GM21529 (cell line): ENCODE results near the gene AFF2.

Experiments used
- ATAC-seq: cut with Tn5 transposase; IDR thresholded peaks from one replicate; pipeline ENCODE4 v1.9.1; 2021; ENCODE audit not compliant: unreplicated experiment

The AFF2 gene

DNA sequence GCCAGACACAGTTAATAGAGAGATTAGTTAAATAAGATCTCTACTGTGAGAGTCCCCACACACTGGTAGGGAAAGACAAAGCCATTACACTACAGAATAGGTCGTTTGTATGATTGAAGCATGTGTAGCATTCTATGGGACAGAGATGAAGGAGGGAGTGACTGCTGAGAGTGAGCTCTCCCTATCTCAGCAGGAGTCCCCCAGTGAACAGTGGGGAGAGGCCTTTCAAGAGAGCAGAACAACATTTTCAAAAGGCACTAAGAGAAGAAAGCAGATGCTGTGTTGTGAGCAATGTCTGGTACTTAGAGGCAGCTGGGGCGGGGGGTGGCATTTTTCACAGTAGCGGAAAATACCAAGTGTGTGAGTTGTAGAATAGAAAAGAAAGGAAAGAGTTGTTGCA is 413.6 kb downstream of the AFF2 start:
- no peak for ATAC-seq

DNA sequence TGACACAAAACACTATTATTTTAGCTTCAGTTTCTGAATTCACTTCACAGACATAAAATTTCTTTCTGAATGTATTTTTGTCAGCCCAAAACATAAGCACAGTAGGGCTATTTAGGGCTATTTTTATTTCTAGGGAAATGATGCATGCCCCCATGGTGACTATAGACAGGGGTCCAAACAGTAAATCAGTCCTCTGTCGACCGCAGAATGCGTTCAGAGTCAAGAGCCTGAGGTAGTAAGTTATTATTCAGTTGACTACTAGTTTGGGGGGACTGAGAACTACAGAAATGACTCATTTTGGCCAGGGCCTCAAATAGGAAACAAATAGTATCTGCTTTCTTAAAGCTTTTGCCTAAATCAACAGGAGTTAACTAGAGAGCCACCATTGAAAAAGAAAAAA is 414.4 kb downstream of the AFF2 start:
- ATAC-seq: peak; percentile 74

DNA sequence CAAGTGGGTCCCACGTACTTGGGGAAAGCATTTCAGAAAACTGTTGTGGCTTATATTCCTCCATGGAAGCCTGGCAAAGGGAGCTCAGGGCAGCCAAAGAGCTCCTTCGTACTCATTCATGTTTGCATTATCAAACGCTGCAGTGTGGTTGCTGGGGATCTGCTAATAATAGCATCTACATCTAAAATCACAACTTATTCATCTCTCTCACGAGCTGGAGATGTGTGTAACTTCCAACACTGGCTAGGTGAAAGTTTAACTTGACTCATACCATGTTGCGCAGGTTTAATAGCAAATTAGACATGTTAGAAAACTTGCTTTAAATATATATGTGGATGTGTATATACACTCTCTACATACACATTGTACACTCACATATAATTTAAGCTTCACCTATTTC is 415.1 kb downstream of the AFF2 start:
- ATAC-seq: peak; percentile 35

DNA sequence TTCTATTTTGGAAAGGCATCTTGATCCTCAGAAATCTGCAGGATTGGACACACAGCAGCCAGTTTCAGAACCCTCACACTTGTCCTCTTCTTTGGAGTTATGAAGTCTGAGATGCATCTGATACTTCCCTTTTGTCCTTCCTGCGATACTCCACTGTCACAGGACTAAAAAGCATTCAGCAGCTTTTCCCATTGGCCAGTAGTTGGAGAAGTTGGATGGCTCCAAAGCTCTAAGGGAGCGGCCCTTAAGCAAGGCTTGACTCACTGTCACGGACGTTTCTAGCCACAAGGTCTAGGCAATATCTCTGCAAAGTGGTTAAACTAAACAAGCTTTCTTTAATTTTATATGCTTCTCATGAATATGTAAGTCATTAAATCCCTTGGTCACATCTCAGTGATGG is 417.0 kb downstream of the AFF2 start:
- ATAC-seq: no peak

DNA sequence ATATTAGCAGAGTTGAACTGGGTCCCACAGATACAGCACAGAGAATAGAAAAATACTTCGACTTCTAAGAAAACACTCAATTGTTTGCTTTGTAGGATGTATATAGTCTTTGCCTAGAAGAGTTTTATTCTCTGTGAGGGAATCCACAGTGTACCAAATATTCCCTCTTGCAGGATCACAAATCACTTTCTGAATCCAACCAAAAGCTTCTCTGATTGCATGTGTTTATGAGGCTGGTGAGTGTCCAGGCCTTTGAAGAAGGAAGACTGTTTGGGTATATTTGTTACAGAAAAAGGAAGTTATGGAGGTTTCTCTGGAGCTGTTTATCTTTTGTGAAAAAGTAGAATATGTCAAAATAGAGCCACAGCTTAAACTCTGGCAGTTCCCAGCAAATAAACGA is 423.2 kb downstream of the AFF2 start:
- no peak for ATAC-seq

DNA sequence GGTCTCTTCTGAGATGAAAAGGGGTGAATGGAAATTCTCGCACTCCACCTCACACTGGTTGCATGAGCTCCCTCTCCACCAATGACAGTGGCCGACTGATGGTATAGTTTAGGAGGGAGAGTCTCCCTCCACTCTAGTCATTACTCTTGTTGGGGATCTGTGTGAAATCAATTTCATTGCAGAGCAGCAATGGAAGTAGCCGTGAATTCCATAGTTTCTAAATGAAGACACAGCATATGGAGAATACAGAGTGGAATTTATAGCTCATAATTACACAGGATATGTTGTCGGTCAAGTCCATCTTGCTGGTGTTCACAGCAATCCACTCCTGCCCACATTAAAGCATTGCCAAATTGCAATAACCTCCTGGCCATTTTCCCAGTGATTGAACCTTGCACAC is 426.0 kb downstream of the AFF2 start:
- ATAC-seq: no peak

DNA sequence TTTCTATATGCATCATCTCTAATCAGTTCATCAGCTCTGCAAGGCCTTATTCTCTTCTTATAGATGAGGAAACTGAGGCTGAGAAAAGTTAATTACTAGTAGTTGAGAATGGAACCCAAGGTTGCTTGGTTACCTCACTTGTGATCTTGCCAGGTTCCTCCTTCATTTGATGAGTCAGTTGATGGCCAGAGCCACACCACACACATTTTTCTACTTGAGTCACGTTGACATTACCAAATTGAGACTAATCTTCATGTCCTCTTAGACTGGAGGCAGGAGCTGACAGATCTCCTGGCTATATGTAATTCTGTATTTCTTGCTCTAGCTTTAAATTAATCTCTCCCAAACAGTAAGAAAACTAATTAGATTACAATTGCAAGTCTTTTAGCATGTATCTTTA is 428.4 kb downstream of the AFF2 start:
- no peak for ATAC-seq

DNA sequence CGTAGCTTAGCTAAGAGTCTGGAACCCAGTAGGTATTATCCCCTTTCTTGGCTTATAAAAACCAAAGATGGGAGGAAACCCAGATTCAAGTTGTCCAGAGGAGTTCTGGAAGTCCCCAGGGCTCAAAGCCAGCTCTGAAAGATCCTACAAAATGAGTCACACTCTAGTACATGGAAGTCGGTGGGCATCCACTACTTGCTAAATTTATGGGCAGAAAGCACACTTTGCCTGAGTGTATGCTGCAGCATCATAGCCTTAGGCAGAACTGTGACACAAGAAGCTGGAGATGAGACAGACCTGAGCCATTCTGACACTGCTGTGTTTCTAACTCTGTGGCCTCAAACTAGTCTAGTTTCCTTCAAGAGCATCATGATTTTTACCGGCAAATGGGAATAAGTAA is 429.3 kb downstream of the AFF2 start:
- no peak for ATAC-seq

DNA sequence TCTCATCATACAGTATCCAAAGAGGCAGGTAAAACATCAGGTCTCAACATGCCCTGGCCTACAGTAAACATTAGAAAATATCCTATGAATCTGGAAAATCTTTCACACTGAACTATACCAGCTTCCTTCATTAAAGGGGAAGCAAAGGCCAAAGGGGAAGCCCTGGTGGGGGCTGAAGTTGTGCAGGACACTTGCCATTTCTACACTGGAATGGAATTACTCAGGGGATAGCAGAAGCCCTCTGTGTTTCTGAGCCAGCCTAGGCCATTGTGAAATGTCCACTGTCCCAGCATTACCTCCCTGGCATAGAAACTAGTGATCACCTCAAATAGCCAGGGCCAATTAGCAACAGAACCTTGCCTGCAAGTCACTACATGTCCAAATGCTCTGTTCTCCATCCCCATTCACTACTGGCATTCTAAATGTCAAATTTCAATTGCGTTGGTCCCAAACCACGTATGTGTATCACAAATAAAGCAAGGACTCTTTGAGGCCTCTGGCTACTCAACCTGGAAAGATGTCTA is 429.9 kb downstream of the AFF2 start:
- no peak for ATAC-seq

DNA sequence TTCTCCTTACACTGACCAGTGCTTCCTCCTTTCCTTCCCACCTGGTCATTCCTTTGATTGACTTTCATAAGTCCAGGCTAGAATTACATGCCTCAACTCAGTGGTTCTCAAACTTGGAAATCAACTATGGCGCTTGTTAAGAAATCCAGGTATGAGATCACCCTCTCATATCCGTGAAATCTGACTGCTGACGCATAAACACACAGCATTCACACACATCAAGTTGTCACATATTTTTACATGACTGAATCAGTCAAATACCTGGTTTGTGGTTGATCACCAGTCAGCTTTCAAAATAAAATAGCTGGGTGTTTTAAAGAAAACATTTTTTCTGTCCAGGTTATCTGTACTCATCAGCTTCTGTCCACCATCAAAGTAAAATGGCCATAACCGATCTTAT is 433.5 kb downstream of the AFF2 start:
- ATAC-seq: no peak

DNA sequence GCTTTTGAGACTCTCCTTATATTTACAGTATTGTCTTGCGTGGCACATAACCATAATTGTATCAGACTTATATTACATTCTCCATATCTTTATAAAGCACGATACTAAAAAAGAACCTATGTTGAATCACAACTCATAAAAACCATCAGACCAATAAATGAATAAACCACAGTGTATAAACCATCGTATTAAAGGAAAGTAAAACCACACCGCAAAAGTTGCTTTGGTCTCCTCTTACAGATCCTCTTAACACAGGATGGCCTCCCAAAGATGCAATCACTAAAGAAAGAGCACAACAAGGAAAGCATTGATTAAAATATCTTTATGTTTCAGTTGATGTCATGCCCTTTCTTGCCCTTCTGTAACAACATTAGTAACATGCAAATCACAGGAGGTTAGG is 437.9 kb downstream of the AFF2 start:
- no peak for ATAC-seq

DNA sequence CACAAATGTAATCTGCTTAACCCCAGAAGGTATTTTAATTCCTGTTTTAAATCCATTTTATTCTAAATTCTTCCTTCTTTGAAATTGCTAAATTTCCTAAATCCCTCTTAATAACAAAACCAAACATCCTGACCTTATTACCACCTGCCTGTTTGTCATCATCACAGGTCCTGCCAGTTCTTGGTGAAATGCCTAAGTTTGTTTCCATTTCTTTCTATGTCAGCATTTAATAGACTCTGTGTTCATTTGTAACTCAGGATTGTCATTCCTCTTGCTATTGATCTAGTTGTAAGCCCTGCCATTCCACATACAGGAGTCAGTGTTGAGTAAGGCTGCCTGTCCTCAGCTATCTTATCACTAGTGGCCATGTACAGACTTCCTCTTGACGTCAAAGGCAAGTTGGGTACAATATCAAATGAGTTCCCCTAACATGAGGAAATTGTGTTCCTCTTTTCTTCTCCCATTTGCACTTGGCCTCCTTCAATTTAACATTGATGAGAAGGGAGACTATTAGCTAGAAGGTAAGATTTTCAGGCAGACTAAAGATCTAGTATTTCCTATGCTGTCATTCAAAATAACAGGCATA is 440.1 kb downstream of the AFF2 start:
- no peak for ATAC-seq

DNA sequence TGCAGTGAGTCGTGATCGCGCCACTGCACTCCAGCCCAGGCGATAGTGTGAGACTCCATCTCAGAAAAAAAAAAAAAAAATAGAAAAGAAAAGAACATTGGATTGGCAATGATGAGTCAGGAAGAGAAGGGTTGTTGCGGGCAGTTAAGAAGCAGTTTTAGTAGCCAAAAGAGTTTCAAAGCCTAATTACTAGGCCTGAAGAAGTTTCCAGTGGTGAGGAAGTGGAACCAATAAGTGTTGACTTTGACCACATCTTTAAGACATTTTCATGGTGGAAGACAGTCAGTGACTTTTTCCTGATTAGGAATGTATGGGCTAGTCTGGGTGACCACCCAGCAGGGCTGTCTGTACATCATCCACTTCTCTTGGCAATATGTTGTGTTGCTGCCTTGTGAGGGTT is 442.3 kb downstream of the AFF2 start:
- no peak for ATAC-seq

DNA sequence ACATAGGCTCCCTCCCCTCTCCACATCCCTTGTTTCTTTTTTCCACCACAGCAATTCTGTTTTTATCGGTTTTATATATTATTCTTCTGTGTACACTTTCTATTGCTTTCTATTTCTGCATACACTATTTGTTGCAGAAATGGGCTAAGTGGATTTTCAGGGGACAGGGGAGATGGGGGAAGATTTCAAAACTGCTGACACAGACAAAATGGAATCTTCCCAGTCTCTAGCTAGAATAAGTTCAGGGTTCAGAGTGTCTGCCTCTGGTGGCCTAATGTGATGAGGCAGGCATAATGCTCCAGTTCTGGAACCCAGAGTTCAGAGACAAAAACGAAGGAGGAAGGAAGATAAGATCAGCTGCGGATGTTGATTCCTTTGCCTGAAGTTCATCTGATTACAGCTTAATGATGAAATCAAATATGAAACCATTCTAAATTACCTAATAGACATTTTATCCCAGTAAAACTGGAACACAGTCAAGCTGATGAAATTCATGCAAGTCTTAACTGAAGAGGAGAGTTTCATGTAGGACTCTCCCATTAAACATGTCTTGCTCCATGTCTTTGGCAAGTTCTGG is 447.1 kb downstream of the AFF2 start:
- ATAC-seq: no peak

DNA sequence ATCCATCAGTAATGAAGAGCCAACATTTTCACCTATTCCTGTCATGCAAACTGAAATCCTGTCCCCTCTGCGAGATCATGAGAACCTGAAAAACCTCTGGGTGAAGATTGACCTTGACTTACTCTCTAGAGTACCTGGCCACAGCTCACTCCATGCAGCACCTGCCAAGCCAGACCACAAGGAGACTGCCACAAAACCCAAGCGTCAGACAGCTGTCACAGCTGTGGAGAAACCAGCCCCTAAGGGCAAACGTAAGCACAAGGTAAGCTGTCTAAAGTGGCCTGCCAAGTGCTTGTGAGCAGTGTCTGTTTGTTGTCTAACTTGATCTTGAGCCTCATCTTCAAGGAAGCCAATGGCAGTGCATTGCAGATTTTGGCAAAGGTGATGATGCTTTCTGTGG is 455.9 kb downstream of the AFF2 start:
- no peak for ATAC-seq

DNA sequence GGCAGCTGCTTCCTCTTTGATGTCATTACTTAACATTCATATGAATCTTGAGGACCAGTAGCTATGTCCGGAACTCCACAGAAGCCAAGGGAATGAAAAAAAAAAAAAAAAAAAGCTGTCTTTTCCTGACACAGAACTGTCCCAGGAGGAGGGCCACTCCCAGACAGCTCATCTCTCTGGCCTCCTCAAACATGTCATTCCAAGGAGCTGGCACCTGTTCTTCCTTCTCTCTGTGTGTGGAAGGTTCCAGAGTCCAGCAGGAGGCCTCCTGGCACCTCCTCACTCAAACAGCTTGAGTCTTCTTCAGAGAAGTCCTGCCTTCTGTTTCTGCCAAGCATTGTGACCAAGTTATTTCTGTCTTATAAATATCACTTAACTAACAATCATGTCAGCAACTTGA is 458.5 kb downstream of the AFF2 start:
- no peak for ATAC-seq

DNA sequence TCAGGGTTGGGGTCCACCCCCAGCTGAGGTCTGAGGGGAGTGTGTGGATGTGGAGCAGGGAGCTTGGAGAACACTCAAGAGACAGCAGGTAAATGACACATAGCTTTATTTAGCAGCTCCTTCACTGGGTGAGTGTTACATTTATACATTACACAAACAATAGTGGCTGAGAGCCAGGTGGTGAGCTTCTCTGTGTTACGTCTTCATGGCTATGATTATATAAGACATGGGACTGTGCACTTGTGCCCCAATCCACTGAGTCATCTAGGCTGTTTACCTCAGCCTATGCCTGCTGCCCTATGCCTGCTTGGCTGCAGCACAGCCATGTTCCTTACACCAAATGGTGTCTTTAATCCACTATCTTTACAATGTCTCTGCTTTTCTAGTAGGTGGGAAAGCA is 459.6 kb downstream of the AFF2 start:
- no peak for ATAC-seq

DNA sequence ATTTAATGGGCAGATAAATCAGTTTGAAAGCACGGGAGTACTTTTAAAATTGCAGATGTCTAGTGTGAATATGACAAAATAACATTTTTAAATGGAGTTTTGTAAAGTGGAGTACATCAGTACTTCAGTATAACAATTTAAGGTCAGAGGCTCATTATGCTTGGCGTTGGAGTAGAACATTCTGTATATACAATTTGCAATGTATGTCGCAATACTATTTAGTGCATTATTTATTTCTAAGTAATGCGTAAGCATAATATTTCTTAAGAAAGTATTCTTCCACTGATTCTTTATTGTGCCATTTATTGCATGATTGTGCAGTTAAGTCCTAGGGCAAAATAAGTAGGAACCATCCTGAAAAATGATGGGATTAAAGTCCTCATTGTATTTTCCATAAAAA is 461.6 kb downstream of the AFF2 start:
- no peak for ATAC-seq

DNA sequence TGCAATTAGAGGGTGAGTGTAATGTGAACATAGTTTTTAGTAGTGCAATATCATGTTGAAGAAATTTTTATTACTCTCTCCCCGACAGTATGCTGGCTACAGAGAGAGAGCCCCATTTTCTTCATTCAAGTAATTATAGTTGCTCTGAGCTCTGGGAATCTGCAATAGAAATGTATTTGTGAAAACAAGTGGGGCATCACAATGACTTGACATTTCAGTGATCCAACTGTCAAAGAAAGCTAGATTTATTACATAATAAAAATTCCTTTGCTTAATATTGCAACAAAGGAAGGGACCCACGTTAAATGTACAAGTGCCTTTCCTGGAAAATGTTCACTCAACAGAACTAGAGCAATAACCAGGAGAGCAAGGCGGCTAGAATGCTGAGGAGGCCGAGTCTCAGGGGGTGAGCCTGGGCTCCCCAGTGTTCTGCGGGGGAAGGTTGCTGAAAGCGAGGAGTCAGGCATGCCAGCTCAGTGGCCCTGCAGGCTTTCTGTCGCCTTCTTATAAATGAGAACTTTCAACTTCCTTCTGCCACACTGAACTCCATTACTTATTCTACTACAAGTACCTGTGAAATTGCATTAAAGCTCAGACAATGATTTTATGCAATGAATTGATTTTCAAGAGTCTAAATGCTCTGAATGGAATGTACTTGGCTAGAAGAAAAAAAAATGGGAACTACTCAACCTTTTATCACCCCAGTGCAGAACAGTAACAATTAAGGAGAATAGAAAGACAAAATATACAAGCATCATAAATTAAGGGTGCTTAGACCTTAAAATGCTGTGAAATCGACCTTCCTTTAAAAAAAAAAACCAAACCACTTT is 476.4 kb downstream of the AFF2 start:
- ATAC-seq: no peak

DNA sequence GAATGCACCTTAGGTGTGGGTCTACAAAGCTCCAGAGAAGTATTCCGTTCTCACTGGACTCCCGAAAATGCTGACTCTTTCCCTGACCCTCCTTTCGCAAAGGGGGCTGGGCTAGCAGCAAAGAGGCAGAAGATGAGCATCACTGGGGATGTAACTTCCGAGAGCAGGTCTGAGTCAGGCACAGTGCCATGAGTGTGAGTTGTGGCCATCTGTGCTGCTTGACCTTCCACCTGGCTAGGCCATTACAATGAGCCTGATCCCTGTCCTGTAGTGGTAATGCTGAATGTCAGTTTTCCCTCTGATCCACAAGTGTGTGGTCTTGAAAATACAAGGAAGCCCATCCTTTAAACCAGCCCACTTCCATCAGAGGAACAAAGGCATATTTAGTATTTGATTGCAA is 479.4 kb downstream of the AFF2 start:
- no peak for ATAC-seq

DNA sequence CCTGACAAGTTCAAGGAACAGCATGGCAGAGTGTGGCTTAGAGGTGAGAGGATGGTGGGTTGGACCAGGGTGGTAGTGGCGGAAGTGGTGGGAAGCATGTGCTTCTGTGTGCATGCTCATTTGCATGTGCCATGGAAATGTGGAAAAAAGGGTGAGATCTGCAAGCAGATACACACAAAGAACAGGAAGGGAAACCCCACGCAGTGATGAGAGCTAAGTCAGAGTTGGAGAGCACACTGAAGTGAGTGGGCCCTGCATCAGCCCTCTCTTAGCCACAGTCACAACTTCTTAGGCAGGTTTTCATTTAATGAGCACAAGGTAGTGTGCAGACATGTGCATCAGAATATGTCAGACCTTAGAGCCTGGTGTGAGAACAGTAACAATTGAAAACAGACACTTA is 483.8 kb downstream of the AFF2 start:
- peak; percentile 69 for ATAC-seq

DNA sequence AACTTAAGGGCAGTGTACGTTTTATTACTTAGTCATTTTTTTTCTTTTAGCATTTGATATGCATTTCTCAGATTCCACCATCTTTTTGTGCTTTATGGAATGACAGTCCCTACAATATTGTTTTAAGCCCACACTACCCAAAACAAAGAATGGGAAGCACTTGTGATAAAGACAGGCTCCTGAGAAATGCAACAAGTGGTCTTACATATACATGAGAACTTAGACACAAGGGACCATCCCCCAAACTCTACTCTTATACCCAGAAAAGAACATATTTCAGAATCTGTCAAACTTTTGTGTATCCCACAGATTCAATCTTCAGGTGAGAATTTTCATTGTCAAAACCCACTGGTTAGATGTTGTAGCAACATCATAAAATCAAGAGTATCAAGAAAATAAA is 491.1 kb downstream of the AFF2 start:
- ATAC-seq: no peak
